ENCODE measurements around the gene TCHHL1.

GRCh38 chr1:152110365-152110859, 21.5 kb upstream of the TCHHL1 start:
- TF ChIP-seq, protein P1, sequence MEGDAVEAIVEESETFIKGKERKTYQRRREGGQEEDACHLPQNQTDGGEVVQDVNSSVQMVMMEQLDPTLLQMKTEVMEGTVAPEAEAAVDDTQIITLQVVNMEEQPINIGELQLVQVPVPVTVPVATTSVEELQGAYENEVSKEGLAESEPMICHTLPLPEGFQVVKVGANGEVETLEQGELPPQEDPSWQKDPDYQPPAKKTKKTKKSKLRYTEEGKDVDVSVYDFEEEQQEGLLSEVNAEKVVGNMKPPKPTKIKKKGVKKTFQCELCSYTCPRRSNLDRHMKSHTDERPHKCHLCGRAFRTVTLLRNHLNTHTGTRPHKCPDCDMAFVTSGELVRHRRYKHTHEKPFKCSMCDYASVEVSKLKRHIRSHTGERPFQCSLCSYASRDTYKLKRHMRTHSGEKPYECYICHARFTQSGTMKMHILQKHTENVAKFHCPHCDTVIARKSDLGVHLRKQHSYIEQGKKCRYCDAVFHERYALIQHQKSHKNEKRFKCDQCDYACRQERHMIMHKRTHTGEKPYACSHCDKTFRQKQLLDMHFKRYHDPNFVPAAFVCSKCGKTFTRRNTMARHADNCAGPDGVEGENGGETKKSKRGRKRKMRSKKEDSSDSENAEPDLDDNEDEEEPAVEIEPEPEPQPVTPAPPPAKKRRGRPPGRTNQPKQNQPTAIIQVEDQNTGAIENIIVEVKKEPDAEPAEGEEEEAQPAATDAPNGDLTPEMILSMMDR (IDR thresholded peaks at IDR 0.05) = no peak
- TF ChIP-seq POLR2A (IDR thresholded peaks at IDR 0.05) = no peak

Measured in vagina (tissue), 2 donors.